Heart left ventricle (tissue), 16 donors: ENCODE data around the gene DIAPH3. TPM values are rescaled to one million over a fixed set of nuclear protein-coding genes. Genes with fewer than 3 reads are reported as not detected.

Experiments
- ATAC-seq, 4 donors: fragments of 200-7000 bp; cut with Tn5 transposase; one replicate each; pipeline ENCODE4 v1.9.1; 2020 to 2022; ENCODE audit warnings: moderate library complexity in 4 of 4, mild to moderate bottlenecking in 3 of 4, moderate number of reproducible peaks in 1 of 4
- DNase-seq, 5 donors: peaks; one replicate each; pipeline ENCODE4 v3.0.0-alpha.2; 2020
- H3K27ac ChIP-seq, 12 donors: fragments of 200-600 bp; sonication (generic) in 4 of 12; one replicate each; pipeline versions ENCODE4 v1.5.0 to v1.8.0; 2016 to 2022; ENCODE audit warnings: mild to moderate bottlenecking in 2 of 12
- H3K27me3 ChIP-seq, 9 donors: fragments of 200-600 bp; sonication (generic) in 2 of 9; one replicate each; pipeline versions ENCODE4 v1.5.1 to v1.8.0; 2016 to 2022; ENCODE audit warnings: mild to moderate bottlenecking in 3 of 9
- H3K36me3 ChIP-seq, 9 donors: fragments of 200-600 bp; sonication (generic) in 2 of 9; one replicate each; pipeline versions ENCODE4 v1.5.0 to v1.8.0; 2018 to 2022; ENCODE audit warnings: mild to moderate bottlenecking in 2 of 9
- H3K4me1 ChIP-seq, 12 donors: fragments of 200-600 bp; sonication (generic) in 4 of 12; one replicate each; pipeline versions ENCODE4 v1.5.0 to v1.8.0; 2016 to 2022; ENCODE audit warnings: mild to moderate bottlenecking in 3 of 12
- H3K4me3 ChIP-seq, 12 donors: fragments of 200-600 bp; sonication (generic) in 4 of 12; one replicate each; pipeline versions ENCODE4 v1.5.0 to v1.8.0; 2017 to 2022; ENCODE audit warnings: mild to moderate bottlenecking in 9 of 12, moderate library complexity in 4 of 12
- H3K9me3 ChIP-seq, 12 donors: fragments of 200-600 bp; sonication (generic) in 4 of 12; one replicate each; pipeline versions ENCODE4 v1.5.0 to v1.8.0; 2016 to 2022; ENCODE audit warnings: mild to moderate bottlenecking in 1 of 12
- POLR2A ChIP-seq, 2 donors: fragments of 450-650 bp; IDR thresholded peaks; one replicate each; pipeline ENCODE4 v1.6.1; 2017; ENCODE audit warnings: antibody characterized with exemption in 2 of 2, mild to moderate bottlenecking in 2 of 2, moderate library complexity in 2 of 2
- WGBS, 4 donors: extraction: QIAGEN DNeasy Blood & Tissue Kit in 2 of 4; methylation state at CpG; one replicate each; pipeline versions ENCODE4 v1.1.5 to v1.1.7; 2013 to 2018; 5-methylcytosine and 5-hydroxymethylcytosine counted together
- intact Hi-C, 10 donors: fragments of 100-400 bp; cut with DNase I; formaldehyde crosslinking; loops; one replicate each; pipeline versions ENCODE4 v1.11.1 to v1.14.2; 2022
- polyA plus RNA-seq, 2 donors: library from polyadenylated mRNA; stranded (reverse); fragments of 200-250 nt; gene quantifications; one replicate each; pipeline ENCODE4 v1.2.3, GENCODE V29; 2013
- total RNA-seq, 9 donors: library from RNA; depleted of rRNA in 2 of 9; stranded (reverse); fragments of >200 nt in 2 of 9; fragmentation: NEBNext Ultra II Directional in 3 of 9; extraction: Animal tissue kit (Norgen Biotek cat#: 25700) in 3 of 9; gene quantifications; one replicate each; pipeline versions ENCODE4 v1.1.0 to v1.2.4, GENCODE V29; 2016 to 2023
- TF ChIP-seq, protein P1 (sequence below), 12 donors: fragments of 200-600 bp; sonication (generic) in 4 of 12; IDR thresholded peaks; one replicate each; pipeline versions ENCODE4 v1.5.0 to v1.8.0; 2018 to 2022; ENCODE audit warnings: antibody characterized with exemption in 12 of 12, mild to moderate bottlenecking in 5 of 12
- donor health status: ischemic (EF 13 %, LVEDD 7.1; RV severe dilation, severe dysfunction).
- donor health status: healthy with polysubstance abuse.
- donor health status: DM: no; HTN: yes; CAD: no.
- donor health status: DM: no; HTN: no; CAD: no.
- donor health status: ischemic (EF 25% LVEDD 6.9; RV normal size, moderate dysfunction).
- donor health status: ischemic (EF 25% LVEDD 5.7; RV mildly dilated, moderate dysfunction).
- donor health status: healthy.
- donor health status: DM: yes; HTN: yes; CAD: no.
- donor health status: ischemic (EF 35%, LVEDD 5.7; RV mildly dilated, moderate dysfunction).
- donor health status: nonischemic (EF 11% LVEDD 7.7; RV severe dilation, severe dysfunction).
- donor health status: DM: yes; HTN: yes; CAD: no.
- donor health status: PGD.
- donor health status: ischemic (EF 29% LVEDD 5.4; RV normal size, mild dysfunction).
- donor health status: nonischemic (EF 23%, LVEDD 6.1; RV moderate dilation, normal function).

The DIAPH3 gene
- total and polyA plus RNA-seq, 11 donors, result 0.03 to 3.2 (median 0.19) TPM

DNA sequence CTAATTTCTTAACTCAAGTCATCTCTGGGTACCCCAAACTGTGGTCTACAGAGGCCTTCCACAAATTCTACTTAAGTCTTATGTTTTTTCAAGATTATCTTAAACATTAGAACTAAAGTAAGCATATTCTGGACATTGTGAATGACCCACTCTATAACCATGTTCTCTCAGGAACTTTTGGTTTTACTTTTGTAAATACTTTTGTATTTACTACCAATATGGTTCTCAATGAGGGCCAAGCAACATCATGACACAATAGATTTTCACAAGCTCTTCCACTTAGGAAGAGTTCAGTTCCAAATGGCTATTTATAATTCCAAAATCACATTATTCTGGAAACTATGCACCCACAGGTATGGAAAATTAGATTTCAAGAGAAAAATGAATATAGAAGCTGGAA lies 10.8 kb downstream of the DIAPH3 start:
- H3K4me1 ChIP-seq, result peaks cover 0 to 8% (median 0%) of the 10 kb centered on the region in 12 donors
- TF ChIP-seq POLR2A (IDR thresholded peaks at IDR 0.05), result no peak
- intact Hi-C loops, result no loop called here
- H3K9me3 ChIP-seq, result peaks cover 0 to 8% (median 0%) of the 10 kb centered on the region in 12 donors
- ATAC-seq (no peak), DNase-seq (no peak)
- H3K36me3 ChIP-seq, result no peaks in the 10 kb centered on the region
- no peak overlapping the region for H3K27ac ChIP-seq
- H3K27me3 ChIP-seq, result no peaks in the 10 kb centered on the region
- no peak overlapping the region for H3K4me3 ChIP-seq

DNA sequence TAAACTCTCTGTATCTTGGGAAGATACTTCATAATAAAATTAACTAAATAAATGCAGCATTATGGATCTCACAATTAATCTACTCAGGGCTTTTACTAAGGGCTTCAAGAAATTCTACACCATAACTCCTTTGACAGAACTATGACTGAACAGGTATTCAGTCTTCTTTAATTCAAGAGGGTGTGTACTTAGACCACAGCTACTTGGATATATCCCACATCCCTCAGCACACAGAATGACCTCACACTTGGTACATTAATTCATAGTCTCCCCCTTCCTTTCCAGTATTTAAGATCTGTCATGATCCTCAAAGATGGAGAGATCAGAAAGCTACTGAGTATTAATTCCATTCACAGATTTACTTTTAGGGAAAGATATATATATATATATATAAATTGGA lies 11.6 kb downstream of the DIAPH3 start:
- Histone ChIP-seq H3K36me3 (no peaks in the 10 kb centered on the region), H3K27me3 (no peaks in the 10 kb centered on the region), H3K27ac (no peak overlapping the region), H3K4me3 (no peak overlapping the region), H3K9me3 (peaks cover 0 to 2% (median 0%) of the 10 kb centered on the region in 12 donors), H3K4me1 (peaks cover 0 to 8% (median 0%) of the 10 kb centered on the region in 12 donors)
- no peak for ATAC-seq
- intact Hi-C loops, result no loop called here
- TF ChIP-seq, protein P1, sequence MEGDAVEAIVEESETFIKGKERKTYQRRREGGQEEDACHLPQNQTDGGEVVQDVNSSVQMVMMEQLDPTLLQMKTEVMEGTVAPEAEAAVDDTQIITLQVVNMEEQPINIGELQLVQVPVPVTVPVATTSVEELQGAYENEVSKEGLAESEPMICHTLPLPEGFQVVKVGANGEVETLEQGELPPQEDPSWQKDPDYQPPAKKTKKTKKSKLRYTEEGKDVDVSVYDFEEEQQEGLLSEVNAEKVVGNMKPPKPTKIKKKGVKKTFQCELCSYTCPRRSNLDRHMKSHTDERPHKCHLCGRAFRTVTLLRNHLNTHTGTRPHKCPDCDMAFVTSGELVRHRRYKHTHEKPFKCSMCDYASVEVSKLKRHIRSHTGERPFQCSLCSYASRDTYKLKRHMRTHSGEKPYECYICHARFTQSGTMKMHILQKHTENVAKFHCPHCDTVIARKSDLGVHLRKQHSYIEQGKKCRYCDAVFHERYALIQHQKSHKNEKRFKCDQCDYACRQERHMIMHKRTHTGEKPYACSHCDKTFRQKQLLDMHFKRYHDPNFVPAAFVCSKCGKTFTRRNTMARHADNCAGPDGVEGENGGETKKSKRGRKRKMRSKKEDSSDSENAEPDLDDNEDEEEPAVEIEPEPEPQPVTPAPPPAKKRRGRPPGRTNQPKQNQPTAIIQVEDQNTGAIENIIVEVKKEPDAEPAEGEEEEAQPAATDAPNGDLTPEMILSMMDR (IDR thresholded peaks at IDR 0.05), result no peak
- TF ChIP-seq POLR2A (IDR thresholded peaks at IDR 0.05), result no peak
- no peak for DNase-seq

DNA sequence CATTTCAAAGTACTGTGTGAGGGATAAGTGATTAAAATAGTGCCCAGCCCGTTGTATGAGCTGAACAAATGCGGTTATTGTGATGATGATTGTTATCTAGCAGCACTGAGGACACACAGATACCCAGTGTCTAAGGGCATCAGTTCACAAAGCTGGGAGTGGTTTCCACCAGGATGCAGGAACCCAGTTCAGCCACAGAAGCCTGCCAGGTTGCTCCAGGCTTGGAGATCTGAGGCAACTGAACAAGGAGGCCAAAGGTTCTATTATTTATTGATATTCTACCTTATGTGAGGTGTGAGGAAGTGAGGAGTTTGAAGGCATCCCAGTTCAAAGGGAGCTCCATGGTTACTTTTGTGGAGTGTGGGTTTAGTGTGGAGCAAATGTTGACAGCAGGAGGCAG lies 13.2 kb downstream of the DIAPH3 start:
- Histone ChIP-seq H3K27me3 (no peaks in the 10 kb centered on the region), H3K9me3 (no peaks in the 10 kb centered on the region), H3K27ac (no peak overlapping the region), H3K4me3 (no peak overlapping the region), H3K36me3 (no peaks in the 10 kb centered on the region), H3K4me1 (peaks cover 0 to 8% (median 0%) of the 10 kb centered on the region in 12 donors)
- no peak for DNase-seq
- ATAC-seq, result no peak
- TF ChIP-seq POLR2A (IDR thresholded peaks at IDR 0.05), result no peak
- TF ChIP-seq, protein P1 (IDR thresholded peaks at IDR 0.05), result no peak
- WGBS, 4 donors, result 69 to 85% (median 73%) methylated on average over 2 of the region's 2 CpGs
- intact Hi-C loops, result no loop called here

DNA sequence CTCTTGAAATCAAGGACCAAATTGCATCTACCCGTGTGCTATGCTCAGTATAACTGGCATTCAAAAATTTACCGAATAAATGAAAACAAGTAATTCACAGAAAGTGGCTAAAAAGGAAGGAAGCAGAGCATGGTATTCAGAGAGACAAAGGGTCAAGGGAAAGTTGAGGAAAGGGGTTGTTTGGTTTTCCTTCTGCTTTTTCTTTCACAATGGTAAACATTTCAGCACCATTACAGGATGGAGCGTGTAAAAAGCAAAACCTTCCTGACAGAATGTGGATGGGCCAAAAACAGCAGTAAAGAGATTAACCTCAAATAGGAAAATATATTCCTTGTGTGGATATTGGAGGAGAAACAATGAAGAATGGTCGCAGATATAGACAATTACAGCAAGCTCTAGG lies 14.8 kb downstream of the DIAPH3 start:
- no peak for TF ChIP-seq POLR2A (IDR thresholded peaks at IDR 0.05)
- TF ChIP-seq, protein P1 (IDR thresholded peaks at IDR 0.05), result no peak
- no peak overlapping the region for H3K27ac ChIP-seq
- H3K4me3 ChIP-seq, result no peak overlapping the region
- no peaks in the 10 kb centered on the region for H3K36me3 ChIP-seq
- H3K9me3 ChIP-seq, result no peaks in the 10 kb centered on the region
- ATAC-seq, result no peak
- no peak for DNase-seq
- 66 to 83% (median 72%) methylated on average over 4 of the region's 4 CpGs for WGBS, 4 donors
- intact Hi-C loops, result no loop called here
- peaks cover 0 to 8% (median 0%) of the 10 kb centered on the region in 12 donors for H3K4me1 ChIP-seq
- H3K27me3 ChIP-seq, result no peaks in the 10 kb centered on the region

DNA sequence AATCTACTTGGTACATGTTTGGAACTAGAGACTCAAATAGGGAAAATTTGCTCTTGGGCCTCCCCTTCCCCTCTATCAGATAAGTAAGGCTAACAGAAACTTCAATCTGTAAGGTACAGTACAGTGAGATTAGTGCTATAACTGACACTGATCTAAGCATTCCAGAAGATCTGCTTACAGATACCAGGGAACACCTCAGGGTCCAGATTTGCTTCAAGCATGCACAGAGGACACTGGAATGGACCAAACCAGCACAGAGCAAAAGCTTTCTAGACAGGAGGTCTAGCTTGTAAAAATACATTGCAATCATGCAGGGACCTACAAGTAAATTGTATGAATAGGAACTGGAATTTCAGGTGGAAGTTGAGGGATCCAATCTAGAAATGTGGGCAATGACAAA lies 16.4 kb downstream of the DIAPH3 start:
- Histone ChIP-seq H3K36me3 (no peaks in the 10 kb centered on the region), H3K4me3 (no peak overlapping the region), H3K27me3 (no peaks in the 10 kb centered on the region), H3K27ac (no peak overlapping the region), H3K4me1 (peaks cover 0 to 8% (median 0%) of the 10 kb centered on the region in 12 donors), H3K9me3 (no peaks in the 10 kb centered on the region)
- DNase-seq, result no peak
- ATAC-seq, result no peak
- TF ChIP-seq, protein P1 (IDR thresholded peaks at IDR 0.05), result no peak
- TF ChIP-seq POLR2A (IDR thresholded peaks at IDR 0.05), result no peak
- intact Hi-C loops, result no loop called here
